Measurements from ENCODE around the gene SPON2. TPM values are rescaled to one million over a fixed set of nuclear protein-coding genes. Genes with fewer than 3 reads are reported as not detected.

The SPON2 gene
- total RNA-seq, 1 donor from 2014 or later = 2.1 TPM

DNA sequence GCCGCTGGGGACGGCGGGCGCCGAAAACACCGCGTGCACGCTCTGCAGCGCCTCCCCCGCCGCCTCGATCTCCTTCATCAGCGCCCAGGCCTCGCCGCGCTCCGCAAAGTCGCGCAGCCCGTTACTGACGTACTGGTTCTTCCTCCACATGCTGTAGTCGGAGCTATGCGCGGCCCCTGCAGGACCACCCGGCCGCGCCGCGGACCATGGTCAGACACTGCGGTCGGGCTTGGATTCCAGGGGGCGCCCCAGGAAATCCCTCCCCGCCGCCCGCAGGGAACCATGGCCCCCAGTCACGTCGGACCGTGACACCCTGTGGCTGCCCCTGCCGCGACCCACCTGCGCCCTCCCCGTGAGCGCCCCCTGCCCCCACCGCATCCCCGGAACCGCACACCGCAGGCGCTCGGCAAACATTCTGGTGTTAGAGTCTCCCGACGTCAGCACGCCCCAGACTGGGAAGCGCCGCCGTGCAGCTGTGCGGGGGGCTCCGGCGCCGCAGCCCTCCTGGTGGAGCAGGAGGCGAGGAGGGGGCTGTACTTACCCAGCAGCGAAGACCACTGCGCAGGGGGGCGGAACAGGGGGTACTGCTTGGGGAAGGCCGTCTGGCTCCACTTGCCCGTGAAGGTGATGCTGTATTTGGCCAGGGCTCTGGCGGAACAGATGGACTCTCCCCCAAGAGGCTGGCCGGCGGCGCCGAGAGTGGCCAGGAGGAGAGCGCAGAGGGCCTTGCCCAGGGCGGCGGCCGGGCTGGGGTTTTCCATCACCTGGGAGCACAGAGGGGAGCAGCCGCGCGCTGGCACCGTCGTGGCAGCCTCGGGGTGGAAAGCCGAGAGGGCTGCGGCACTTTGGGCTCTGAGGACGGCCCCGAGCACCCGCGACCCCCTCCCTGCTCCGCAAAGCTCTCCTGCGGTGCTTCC is 814 bp downstream of the SPON2 start:
- H3K4me1 Mint-ChIP-seq = peaks cover 8% of the 10 kb centered on the region
- peaks cover 41% of the 10 kb centered on the region for H3K27me3 Mint-ChIP-seq (ENCODE audit: insufficient read depth, low read depth)
- H2AFZ ChIP-seq (replicated peaks) = peak overlapping the region; percentile 75
- H3F3A ChIP-seq (ENCODE audit: low read depth) = peaks cover 11% of the 10 kb centered on the region
- peak overlapping the region; percentile 45 for H3K4me3 ChIP-seq
- H4K20me1 ChIP-seq (ENCODE audit: low read depth) = peaks cover 13% of the 10 kb centered on the region
- peaks cover 83% of the 10 kb centered on the region for H3K27me3 ChIP-seq
- no peaks in the 10 kb centered on the region for H3K9me3 ChIP-seq (ENCODE audit: low read depth)
- H3K4me1 ChIP-seq = peaks cover 10% of the 10 kb centered on the region
- H3K4me2 ChIP-seq = peak overlapping the region; percentile 85
- DNase-seq (ENCODE audit: low spot score) = peak; percentile 70
- H3K36me3 ChIP-seq = no peaks in the 10 kb centered on the region
- H3K27ac ChIP-seq = no peak overlapping the region
- TF ChIP-seq EZH2phosphoT487 (IDR thresholded peaks at IDR 0.05) (peak; percentile 93), EZH2 (IDR thresholded peaks at IDR 0.05) (peak; percentile 99)
- TF ChIP-seq, protein P1, sequence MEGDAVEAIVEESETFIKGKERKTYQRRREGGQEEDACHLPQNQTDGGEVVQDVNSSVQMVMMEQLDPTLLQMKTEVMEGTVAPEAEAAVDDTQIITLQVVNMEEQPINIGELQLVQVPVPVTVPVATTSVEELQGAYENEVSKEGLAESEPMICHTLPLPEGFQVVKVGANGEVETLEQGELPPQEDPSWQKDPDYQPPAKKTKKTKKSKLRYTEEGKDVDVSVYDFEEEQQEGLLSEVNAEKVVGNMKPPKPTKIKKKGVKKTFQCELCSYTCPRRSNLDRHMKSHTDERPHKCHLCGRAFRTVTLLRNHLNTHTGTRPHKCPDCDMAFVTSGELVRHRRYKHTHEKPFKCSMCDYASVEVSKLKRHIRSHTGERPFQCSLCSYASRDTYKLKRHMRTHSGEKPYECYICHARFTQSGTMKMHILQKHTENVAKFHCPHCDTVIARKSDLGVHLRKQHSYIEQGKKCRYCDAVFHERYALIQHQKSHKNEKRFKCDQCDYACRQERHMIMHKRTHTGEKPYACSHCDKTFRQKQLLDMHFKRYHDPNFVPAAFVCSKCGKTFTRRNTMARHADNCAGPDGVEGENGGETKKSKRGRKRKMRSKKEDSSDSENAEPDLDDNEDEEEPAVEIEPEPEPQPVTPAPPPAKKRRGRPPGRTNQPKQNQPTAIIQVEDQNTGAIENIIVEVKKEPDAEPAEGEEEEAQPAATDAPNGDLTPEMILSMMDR (IDR thresholded peaks at IDR 0.05) = peak; percentile 32
- H3K4me3 Mint-ChIP-seq = peak overlapping the region; percentile 57
- H3K36me3 Mint-ChIP-seq = no peaks in the 10 kb centered on the region
- no peak overlapping the region for H3K9ac ChIP-seq
- H3K9me3 Mint-ChIP-seq = no peaks in the 10 kb centered on the region
- H3K27ac Mint-ChIP-seq = no peak overlapping the region
- H3K79me2 ChIP-seq (ENCODE audit: low read depth) = no peaks in the 10 kb centered on the region

- Mint-ChIP-seq H3K27ac (no peak overlapping the region), H3K27me3 (ENCODE audit: insufficient read depth, low read depth) (peaks cover 41% of the 10 kb centered on the region), H3K4me3 (no peak overlapping the region), H3K9me3 (no peaks in the 10 kb centered on the region), H3K4me1 (peaks cover 9% of the 10 kb centered on the region), H3K36me3 (no peaks in the 10 kb centered on the region)
- Histone ChIP-seq H3K9me3 (ENCODE audit: low read depth) (no peaks in the 10 kb centered on the region), H4K20me1 (ENCODE audit: low read depth) (peaks cover 13% of the 10 kb centered on the region), H3K4me1 (peaks cover 10% of the 10 kb centered on the region), H3K9ac (no peak overlapping the region), H2AFZ (replicated peaks) (no peak overlapping the region), H3K4me2 (peak overlapping the region; percentile 85), H3K27ac (no peak overlapping the region), H3K27me3 (peaks cover 89% of the 10 kb centered on the region), H3F3A (ENCODE audit: low read depth) (peaks cover 11% of the 10 kb centered on the region), H3K36me3 (no peaks in the 10 kb centered on the region), H3K79me2 (ENCODE audit: low read depth) (no peaks in the 10 kb centered on the region), H3K4me3 (peak overlapping the region; percentile 45)
- DNase-seq (ENCODE audit: low spot score) = no peak
- TF ChIP-seq EZH2 (IDR thresholded peaks at IDR 0.05) (no peak), EZH2phosphoT487 (IDR thresholded peaks at IDR 0.05) (no peak)
- TF ChIP-seq, protein P1 (IDR thresholded peaks at IDR 0.05) = no peak
These were observed 1.4 kb downstream of the SPON2 start for GRCh38 chr4:1170976-1171310.

- Histone ChIP-seq H4K20me1 (ENCODE audit: low read depth) (peaks cover 13% of the 10 kb centered on the region), H3K4me1 (peaks cover 10% of the 10 kb centered on the region), H3K9me3 (ENCODE audit: low read depth) (no peaks in the 10 kb centered on the region), H3K4me2 (no peak overlapping the region), H2AFZ (replicated peaks) (no peak overlapping the region), H3K79me2 (ENCODE audit: low read depth) (no peaks in the 10 kb centered on the region), H3K27ac (no peak overlapping the region), H3F3A (ENCODE audit: low read depth) (peaks cover 11% of the 10 kb centered on the region), H3K4me3 (peak overlapping the region; percentile 45), H3K36me3 (no peaks in the 10 kb centered on the region), H3K9ac (no peak overlapping the region), H3K27me3 (peaks cover 92% of the 10 kb centered on the region)
- Mint-ChIP-seq H3K27ac (no peak overlapping the region), H3K36me3 (no peaks in the 10 kb centered on the region), H3K9me3 (no peaks in the 10 kb centered on the region), H3K27me3 (ENCODE audit: insufficient read depth, low read depth) (peaks cover 38% of the 10 kb centered on the region), H3K4me3 (peak overlapping the region; percentile 35), H3K4me1 (peaks cover 9% of the 10 kb centered on the region)
- no peak for DNase-seq (ENCODE audit: low spot score)
- TF ChIP-seq, protein P1 (IDR thresholded peaks at IDR 0.05) = no peak
- TF ChIP-seq EZH2 (IDR thresholded peaks at IDR 0.05) = no peak
- TF ChIP-seq EZH2phosphoT487 (IDR thresholded peaks at IDR 0.05) = no peak
These were observed 2.0 kb downstream of the SPON2 start for GRCh38 chr4:1170156-1170975.

Data from neural progenitor cell (in vitro differentiated cells).